Chondrocyte (in vitro differentiated cells): ENCODE measurements around the gene WDPCP. TPM values are rescaled to one million over a fixed set of nuclear protein-coding genes. Genes with fewer than 3 reads are reported as not detected.
"Not testable (repeated sequence)": the region's sequence is repeated elsewhere in the genome, so short reads cannot be mapped to it uniquely, and the experiment has no call there.

Source experiments
- DNase-seq: peaks from one replicate; pipeline ENCODE4 v3.0.0; 2021; ENCODE audit warnings: mixed read lengths, low spot score
- H3K27ac Mint-ChIP-seq: one replicate; pipeline ENCODE4 v1.8.0; 2021; ENCODE audit warnings: mild to moderate bottlenecking, moderate library complexity, mixed read lengths; ENCODE audit not compliant: unreplicated experiment
- H3K27me3 Mint-ChIP-seq: 2 replicates; pipeline ENCODE4 v1.8.0; 2021; ENCODE audit warnings: low read depth, mixed read lengths
- H3K36me3 Mint-ChIP-seq: 2 replicates; pipeline ENCODE4 v1.8.0; 2021; ENCODE audit warnings: low read depth, mixed read lengths
- H3K4me1 Mint-ChIP-seq: 2 replicates; pipeline ENCODE4 v1.8.0; 2021; ENCODE audit warnings: low read depth, mild to moderate bottlenecking, mixed read lengths
- H3K4me3 Mint-ChIP-seq: one replicate; pipeline ENCODE4 v1.8.0; 2021; ENCODE audit warnings: mild to moderate bottlenecking, moderate library complexity, mixed read lengths; ENCODE audit not compliant: unreplicated experiment
- H3K9me3 Mint-ChIP-seq: 2 replicates; pipeline ENCODE4 v1.8.0; 2021; ENCODE audit warnings: low read depth, mixed read lengths
- CTCF ChIP-seq: fragments of 200-600 bp; sonication (generic); IDR thresholded peaks from 2 replicates; pipeline ENCODE4 v1.5.0; 2021; ENCODE audit warnings: antibody characterized with exemption, mild to moderate bottlenecking, moderate library complexity
- total RNA-seq: library from RNA; stranded (reverse); gene quantifications from 3 replicates; pipeline ENCODE4 v1.2.1, GENCODE V29; 2021

Gene WDPCP
- total RNA-seq, 1 donor from 2014 or later, result 8.6 TPM

GRCh38 chr2:63374341-63374740 is 213.9 kb downstream of the WDPCP start:
- no peak for TF ChIP-seq CTCF
- H3K27ac Mint-ChIP-seq, result no peak overlapping the region
- H3K27me3 Mint-ChIP-seq, result no peaks in the 10 kb centered on the region
- no peak overlapping the region for H3K4me3 Mint-ChIP-seq
- H3K36me3 Mint-ChIP-seq, result peaks cover 7% of the 10 kb centered on the region
- DNase-seq, result no peak
- H3K4me1 Mint-ChIP-seq, result peaks cover 6% of the 10 kb centered on the region
- peaks cover 12% of the 10 kb centered on the region for H3K9me3 Mint-ChIP-seq

- H3K27ac Mint-ChIP-seq, result no peak overlapping the region
- TF ChIP-seq CTCF, result no peak
- H3K27me3 Mint-ChIP-seq, result no peaks in the 10 kb centered on the region
- peaks cover 11% of the 10 kb centered on the region for H3K36me3 Mint-ChIP-seq
- H3K9me3 Mint-ChIP-seq, result peaks cover 14% of the 10 kb centered on the region
- DNase-seq, result no peak
- H3K4me3 Mint-ChIP-seq, result no peak overlapping the region
- H3K4me1 Mint-ChIP-seq, result no peaks in the 10 kb centered on the region
Measured at GRCh38 chr2:63372549-63372948, 215.7 kb downstream of the WDPCP start.

GRCh38 chr2:63369146-63369545 is 219.1 kb downstream of the WDPCP start:
- peaks cover 11% of the 10 kb centered on the region for H3K36me3 Mint-ChIP-seq
- no peak overlapping the region for H3K27ac Mint-ChIP-seq
- no peak for DNase-seq
- TF ChIP-seq CTCF, result no peak
- H3K9me3 Mint-ChIP-seq, result peaks cover 14% of the 10 kb centered on the region
- no peaks in the 10 kb centered on the region for H3K27me3 Mint-ChIP-seq
- no peak overlapping the region for H3K4me3 Mint-ChIP-seq
- no peaks in the 10 kb centered on the region for H3K4me1 Mint-ChIP-seq

DNA sequence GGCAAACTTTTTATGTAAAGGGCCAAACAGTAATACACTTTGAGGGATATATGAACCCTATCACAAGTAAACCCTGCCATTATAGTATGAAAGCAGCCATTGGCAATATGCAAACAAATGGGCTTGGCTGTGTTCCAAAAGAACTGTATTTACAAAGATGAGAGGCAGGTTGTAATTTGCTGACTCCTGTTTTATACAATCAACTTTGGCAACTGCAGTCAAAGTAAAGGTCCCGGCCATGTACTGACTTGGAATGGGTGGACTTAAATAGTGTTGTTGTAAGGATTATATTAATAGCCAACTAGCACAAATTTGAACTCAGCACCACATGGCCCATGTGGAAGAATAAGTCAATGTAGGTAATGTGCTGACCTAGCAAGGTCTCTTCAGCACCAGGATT is 223.4 kb downstream of the WDPCP start:
- DNase-seq, result no peak
- Mint-ChIP-seq H3K36me3 (peaks cover 3% of the 10 kb centered on the region), H3K4me1 (no peaks in the 10 kb centered on the region), H3K27ac (no peak overlapping the region), H3K4me3 (no peak overlapping the region), H3K27me3 (no peaks in the 10 kb centered on the region), H3K9me3 (peaks cover 2% of the 10 kb centered on the region)
- TF ChIP-seq CTCF, result no peak

DNA sequence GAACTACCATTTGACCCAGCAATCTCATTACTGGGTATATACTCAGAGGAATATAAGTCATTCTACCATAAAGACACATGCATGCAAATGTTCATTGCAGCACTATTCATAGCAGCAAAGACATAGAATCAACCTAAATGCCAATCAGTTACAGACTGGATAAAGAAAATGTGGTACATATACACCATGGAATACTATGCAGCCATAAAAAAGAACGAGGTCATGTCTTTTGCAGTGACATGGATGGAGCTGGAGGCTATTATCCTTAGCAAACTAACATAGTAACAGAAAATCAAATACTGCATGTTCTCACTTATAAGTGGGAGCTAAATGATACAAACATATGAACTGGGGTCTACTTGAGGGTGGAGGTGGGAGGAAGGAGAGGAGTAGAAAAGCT is 230.6 kb downstream of the WDPCP start:
- H3K27ac Mint-ChIP-seq, H3K4me3 Mint-ChIP-seq, H3K36me3 Mint-ChIP-seq, DNase-seq, H3K4me1 Mint-ChIP-seq, H3K27me3 Mint-ChIP-seq: not testable (repeated sequence)
- peaks cover 21% of the 10 kb centered on the region for H3K9me3 Mint-ChIP-seq

- Mint-ChIP-seq H3K9me3 (peaks cover 28% of the 10 kb centered on the region), H3K4me1 (no peaks in the 10 kb centered on the region), H3K36me3 (peaks cover 20% of the 10 kb centered on the region), H3K27ac (no peak overlapping the region), H3K4me3 (no peak overlapping the region), H3K27me3 (no peaks in the 10 kb centered on the region)
- no peak for TF ChIP-seq CTCF
- no peak for DNase-seq
Measured at GRCh38 chr2:63347361-63347760, 240.9 kb downstream of the WDPCP start.
